Neural cell (in vitro differentiated cells): Measurements from ENCODE around the gene KIF2A.

Source experiments
- CTCF ChIP-seq: fragments of 450-650 bp; IDR thresholded peaks from 2 replicates; pipeline ENCODE4 v1.5.1; 2014; ENCODE audit warnings: antibody characterized with exemption, mild to moderate bottlenecking, moderate library complexity; ENCODE audit not compliant: poor library complexity, severe bottlenecking
- MXI1 ChIP-seq: fragments of 450-650 bp; conservative IDR thresholded peaks from 2 replicates; pipeline ENCODE4 v1.6.1; 2014; ENCODE audit warnings: antibody characterized with exemption, mild to moderate bottlenecking; ENCODE audit not compliant: poor library complexity, severe bottlenecking
- POLR2AphosphoS5 ChIP-seq: IDR thresholded peaks from 2 replicates; pipeline ENCODE4 v1.6.1; 2012
- RAD21 ChIP-seq: fragments of 450-650 bp; conservative IDR thresholded peaks from 2 replicates; pipeline ENCODE4 v1.6.1; 2014; ENCODE audit warnings: antibody characterized with exemption, mild to moderate bottlenecking, moderate library complexity
- REST ChIP-seq: IDR thresholded peaks from 2 replicates; pipeline ENCODE4 v1.6.1; 2012; ENCODE audit warnings: borderline replicate concordance

- TF ChIP-seq RAD21 (peak; percentile 31), CTCF (no peak), POLR2AphosphoS5 (peak; percentile 83), REST (no peak), MXI1 (peak; percentile 99)
Measured at GRCh38 chr5:62403411-62404250, 97.6 kb downstream of the KIF2A start, which contains the start of gene DIMT1.
